HG02840 (cell line): Measurements from ENCODE around the gene RRAS2.
A peak's percentile ranks its signal among the peaks of the same experiment; 100 is the strongest.

Experiments
- ATAC-seq: cut with Tn5 transposase; IDR thresholded peaks from one replicate; pipeline ENCODE4 v1.9.1; 2021; ENCODE audit warnings: mild to moderate bottlenecking, moderate library complexity, moderate number of reproducible peaks; ENCODE audit not compliant: unreplicated experiment, low FRiP score

RRAS2 gene

GRCh38 chr11:14237444-14237961 lies 121.5 kb downstream of the RRAS2 start:
- ATAC-seq: peak; percentile 90

GRCh38 chr11:14235701-14236100 lies 123.3 kb downstream of the RRAS2 start:
- ATAC-seq: no peak

- no peak for ATAC-seq
These were observed 124.5 kb downstream of the RRAS2 start for GRCh38 chr11:14234446-14234845.

- no peak for ATAC-seq
These were observed 126.3 kb downstream of the RRAS2 start for GRCh38 chr11:14232652-14233051.

GRCh38 chr11:14230407-14230806 lies 128.6 kb downstream of the RRAS2 start:
- ATAC-seq: no peak

- no peak for ATAC-seq
These were observed 129.5 kb downstream of the RRAS2 start for GRCh38 chr11:14229472-14229871.

- no peak for ATAC-seq
These were observed 130.6 kb downstream of the RRAS2 start for GRCh38 chr11:14228356-14228755.
